Activated CD4-positive, alpha-beta T cell treated with anti-CD3 and anti-CD28 coated beads, Interleukin-2, Interleukin-6, amounts not matched to agents 100 ng/mL and 50 ng/mL, durations not matched to agents 16 hours and 8 hours (primary cell): Measurements from ENCODE around the gene SIRPA.

Experiments
- DNase-seq: peaks from one replicate; pipeline ENCODE4 v3.0.0-alpha.2; 2020

SIRPA gene

DNA sequence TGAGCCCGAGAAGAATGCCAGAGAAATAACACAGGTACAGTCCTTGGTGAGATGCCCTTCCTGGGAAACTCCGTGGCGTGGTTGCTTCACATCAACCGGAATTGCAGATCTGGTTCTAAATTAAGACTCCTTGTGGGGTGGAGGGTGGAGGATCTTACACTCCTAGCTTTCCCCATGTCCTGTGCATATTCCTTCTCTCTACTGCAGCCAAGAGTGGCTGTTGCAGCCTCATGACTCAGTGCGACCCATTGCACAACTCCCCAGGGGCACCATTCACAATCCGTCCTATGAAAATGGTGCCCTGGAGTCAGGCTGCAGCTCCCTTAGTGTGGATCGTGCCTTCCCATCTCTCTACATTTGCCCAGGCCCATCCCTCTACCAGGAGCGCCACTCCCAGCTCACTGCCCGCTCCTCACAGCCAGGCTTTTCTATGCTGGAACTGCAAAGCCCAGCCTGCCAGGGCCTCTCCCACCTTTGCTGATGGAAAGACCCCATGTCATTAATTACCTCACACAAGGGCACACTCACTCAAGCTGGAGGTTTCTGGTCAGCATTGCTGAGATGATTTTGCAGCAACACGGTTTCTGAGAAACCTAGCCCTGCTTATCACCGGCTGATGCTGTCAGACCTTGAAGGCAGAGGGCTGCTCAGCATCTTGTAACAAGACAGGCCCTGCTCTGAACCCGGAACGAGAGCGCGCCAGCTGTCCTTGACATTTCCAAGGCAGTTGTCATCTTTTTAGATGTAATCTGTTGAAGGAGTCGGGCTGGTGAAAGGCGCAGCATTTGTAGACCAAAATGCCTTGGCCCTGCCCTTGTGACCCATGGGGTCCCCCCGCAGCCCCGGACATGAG lies 39.7 kb downstream of the SIRPA start:
- no peak for DNase-seq

- DNase-seq, result no peak
These were observed 40.6 kb downstream of the SIRPA start for GRCh38 chr20:1935696-1936366.

GRCh38 chr20:1937316-1937976 lies 42.2 kb downstream of the SIRPA start:
- no peak for DNase-seq

GRCh38 chr20:1938464-1939269 lies 43.5 kb downstream of the SIRPA start:
- DNase-seq, result no peak

DNA sequence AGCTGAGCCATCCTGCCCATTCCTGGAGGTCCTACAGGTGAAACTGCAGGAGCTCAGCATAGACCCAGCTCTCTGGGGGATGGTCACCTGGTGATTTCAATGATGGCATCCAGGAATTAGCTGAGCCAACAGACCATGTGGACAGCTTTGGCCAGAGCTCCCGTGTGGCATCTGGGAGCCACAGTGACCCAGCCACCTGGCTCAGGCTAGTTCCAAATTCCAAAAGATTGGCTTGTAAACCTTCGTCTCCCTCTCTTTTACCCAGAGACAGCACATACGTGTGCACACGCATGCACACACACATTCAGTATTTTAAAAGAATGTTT lies 44.0 kb downstream of the SIRPA start:
- no peak for DNase-seq

DNA sequence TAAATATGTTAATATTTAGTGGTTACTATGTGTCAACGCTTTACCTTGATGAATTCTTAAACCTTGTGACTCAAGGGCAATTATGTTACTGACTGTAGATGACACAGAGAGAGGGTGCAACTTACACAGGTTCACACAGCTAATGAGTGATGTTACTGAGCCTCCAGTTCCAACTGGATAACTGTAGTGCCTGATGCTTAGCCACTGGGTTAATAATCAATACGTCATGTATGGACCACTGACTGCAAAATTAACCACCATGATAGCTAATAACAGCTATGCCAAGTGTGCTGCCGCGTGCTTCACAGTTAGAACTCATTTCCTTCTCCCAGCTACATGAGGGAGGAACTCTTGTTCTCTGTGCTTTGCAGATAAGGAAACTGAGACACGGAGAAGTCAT lies 45.4 kb downstream of the SIRPA start:
- DNase-seq, result no peak

GRCh38 chr20:1941226-1941625 lies 46.0 kb downstream of the SIRPA start:
- no peak for DNase-seq

DNA sequence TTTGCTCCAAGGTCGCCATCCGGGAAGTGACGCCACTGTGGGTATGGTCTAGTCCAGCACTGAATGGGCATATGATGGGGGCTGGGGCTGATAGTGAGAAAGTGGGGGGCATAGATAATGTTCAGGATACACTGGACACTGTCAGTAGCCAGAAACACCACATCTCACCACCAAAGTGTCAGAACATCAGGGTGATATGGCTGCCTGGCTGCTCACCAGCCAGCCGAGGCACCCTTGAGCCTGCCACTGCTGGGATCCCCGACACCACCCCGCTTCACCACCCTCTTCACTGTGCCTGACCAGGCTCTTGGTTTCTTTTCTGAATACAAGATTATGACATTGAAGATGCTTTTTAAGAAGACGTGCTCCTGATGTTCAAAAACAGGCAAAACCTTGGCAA lies 46.9 kb downstream of the SIRPA start:
- no peak for DNase-seq

DNA sequence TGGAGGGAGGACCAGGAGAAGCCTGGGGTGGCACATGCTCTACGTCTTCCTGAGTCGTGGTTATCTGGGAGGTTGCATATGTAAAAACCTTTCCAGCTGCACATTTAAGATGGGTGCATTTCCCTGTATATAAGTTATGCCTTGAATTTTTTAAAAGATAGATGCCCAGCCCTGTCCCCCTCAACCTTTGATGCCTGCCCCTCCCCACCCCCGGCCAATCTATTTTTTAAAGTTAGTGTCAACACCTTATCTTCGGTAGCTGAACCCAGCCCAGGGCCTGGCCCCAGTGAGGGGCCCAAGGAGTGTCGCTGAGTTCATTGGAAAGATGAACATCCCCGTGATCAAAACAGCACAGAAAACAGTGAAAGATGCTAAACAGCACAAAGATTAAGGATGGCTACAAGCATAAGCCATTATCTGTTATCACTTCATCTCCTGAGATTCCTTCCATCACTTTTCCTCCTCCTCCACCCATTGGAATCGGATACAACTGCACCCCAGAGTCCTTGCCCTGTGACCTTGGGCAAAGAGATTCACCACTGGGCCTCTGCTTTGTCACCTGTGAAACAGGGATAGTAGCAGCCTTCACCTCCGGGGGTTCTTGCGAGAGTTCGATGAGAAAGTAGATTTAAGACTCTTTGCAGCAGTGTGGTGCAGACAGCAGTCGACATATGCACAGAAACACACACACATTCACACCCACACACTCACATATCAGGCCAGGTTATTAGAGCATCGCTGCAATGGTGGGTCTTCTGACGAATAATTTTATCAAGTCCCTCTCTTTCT lies 47.5 kb downstream of the SIRPA start:
- DNase-seq, result no peak

DNA sequence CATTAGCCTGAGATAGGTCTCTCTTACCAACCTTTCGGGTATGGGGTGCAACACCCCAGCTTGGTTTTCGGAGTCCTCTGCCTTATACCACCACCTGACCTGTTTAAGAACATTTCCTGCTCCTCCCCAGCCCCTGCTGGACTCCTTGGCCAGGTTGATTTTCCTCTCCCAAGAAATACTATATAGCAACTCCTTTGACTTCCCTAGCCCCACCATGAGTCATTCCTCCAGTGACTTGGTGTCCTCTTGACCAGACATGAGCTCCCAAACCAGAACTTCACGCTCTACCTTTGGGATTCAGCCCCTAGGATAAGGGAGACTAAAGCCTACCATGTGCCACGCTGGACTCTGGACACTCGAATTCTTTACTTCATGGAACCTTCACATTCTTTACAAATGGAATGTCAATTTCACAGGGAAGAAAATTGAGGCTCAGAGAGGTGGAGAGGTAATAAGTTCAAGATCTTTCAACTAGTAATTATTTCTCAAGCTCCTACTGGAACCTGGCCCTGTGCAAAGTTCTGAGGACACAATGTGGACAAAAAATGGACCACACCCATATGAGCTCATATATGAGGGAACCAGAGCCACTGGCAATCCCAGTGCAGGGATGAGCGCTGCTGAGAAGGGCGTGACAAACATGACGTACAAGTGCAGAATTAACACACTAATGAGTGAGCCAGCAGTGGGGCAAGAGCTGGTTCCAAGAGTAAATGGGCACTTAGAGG lies 48.2 kb downstream of the SIRPA start:
- DNase-seq, result no peak

DNA sequence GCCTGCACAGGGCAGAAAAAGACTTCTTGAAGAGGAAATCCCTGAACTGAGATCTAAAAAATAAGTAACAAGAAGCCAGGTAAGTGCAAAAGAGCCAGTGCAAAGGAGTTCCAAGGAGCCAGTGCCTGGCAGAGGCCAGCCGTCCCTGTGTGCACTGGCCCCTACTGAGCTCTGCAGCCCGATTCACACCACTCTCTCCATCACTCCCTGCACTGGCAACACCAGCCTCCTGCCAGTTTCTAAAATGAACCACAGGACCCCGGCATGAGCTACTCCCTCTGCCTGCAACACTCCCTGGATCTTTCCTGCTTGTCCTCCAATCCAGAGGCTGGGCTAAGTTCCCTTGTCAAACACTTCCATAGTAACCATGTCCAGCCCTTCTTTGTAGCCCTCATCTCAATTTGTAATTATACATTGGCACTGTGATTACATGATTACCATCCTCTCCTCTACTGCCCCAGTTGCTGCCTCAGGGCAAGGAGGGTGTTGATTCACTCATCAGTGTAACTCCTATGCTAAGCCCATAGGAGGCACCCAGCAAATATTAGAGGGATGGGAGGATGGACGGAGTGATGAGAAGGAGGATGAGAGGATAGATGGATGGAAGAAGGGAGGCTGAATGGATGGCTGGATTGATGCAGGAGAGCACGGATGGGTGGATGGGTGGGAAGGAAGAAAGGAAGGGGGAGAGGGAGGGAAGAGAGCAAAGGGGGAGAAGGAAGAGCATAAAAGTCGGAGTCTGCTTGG lies 49.3 kb downstream of the SIRPA start:
- no peak for DNase-seq

- DNase-seq, result no peak
These were observed 50.0 kb downstream of the SIRPA start for GRCh38 chr20:1945134-1945618.

DNA sequence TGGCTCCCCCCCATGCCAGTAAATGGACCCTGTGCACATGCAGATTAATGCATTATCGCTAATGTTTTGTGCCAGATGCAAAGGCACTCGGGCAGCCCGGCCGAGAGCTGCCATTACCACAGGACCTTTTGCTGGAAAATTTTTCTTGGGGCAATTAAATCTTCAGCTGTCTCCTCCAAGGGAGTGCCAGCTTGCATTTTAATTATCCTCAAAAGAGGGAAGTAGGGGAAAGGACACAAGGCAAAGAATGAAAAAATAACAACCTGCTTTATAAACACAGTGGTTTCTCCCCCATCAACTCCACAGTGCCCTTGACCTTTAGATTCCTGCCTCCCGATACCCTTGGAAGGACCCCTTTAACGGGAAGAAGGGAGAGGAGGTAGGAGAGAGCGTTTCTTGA lies 50.5 kb downstream of the SIRPA start:
- no peak for DNase-seq

DNA sequence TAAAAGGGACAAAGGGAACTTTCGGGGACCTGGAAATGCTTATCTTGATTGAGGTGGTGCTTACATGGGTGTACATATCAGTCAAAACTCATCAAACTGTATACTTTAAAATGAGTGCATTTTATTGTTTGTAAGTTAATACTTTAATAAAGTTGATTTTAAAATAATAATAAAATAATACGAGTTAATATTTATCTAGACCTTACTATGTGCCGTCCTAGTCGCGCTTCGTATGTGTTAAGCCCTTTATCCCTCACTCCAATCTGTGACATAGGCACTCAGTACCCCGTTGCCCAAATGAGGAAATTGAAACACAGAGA lies 51.2 kb downstream of the SIRPA start:
- DNase-seq, result no peak

DNA sequence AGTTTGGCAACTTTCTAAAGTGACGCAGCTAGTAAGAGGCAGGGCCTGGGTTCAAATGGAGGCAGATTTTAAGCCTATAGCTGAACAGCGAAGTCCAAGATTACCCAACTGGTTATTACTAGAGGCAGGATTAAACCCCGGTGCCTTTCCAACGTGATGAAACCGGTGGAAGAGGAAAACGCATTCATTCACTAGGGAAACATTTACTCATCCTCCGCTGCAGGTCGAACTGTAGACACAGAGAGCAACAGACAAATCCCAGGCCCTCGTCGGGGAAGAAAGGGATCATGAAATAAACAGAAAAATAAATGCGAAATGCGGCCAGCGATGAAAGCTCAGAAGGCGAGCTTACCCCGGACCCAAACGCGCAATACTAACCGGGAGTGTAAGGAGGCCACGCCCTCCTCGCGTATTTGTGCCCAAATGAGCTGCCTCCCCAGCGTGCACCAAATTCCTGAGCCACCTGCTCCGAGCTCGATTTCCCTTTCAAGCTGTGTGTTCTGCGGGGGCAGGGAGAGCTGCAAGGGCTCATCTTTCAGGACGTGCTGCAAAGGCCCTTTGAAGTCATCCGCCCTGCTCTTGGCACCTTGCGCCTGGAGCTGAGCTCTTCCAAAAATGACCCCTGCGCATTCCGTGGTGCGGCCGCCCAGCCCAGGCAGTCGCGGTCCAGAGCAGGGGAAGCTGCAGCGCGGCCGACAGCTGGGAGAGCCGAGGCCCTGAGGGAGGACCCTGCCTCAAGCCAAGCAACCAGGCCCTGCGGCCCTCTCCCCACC lies 51.7 kb downstream of the SIRPA start:
- DNase-seq, result no peak

- DNase-seq, result no peak
These were observed 52.3 kb downstream of the SIRPA start for GRCh38 chr20:1947535-1947846.

DNA sequence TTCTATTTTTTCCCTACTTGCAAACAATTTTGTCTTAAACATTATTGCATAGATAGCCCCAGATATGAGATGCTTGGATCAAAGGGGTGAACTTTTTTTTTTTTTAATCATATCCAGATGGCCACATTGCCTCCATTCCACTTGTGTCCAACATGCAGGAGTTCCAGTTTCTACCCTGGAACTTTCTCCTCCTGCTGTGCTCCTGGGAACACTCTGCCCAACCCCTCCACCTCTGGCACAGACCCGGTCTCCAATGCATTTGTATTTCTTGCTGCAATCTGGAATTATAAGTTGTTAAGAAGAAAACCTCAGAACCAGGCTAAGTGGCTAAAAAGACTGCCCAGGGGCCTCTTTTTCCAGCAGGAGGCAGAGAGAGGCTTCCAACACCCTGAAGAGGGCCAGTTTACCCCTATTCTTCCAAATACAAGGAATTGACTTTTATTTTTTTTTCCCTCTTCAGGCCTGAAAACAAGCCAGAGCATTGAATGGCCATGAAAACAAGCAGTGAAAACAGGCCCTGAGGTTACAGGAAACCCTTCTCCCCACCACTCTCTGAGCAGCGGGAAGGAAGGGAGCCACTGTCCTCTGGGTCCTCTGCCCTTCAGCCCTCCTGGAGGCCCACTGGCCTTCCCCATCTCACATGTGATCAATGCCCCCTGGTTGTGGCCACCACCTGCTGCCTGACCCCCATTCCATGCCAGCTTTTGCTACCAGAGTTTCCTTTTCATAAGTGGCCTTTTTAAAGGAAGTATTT lies 54.3 kb downstream of the SIRPA start:
- DNase-seq, result no peak

DNA sequence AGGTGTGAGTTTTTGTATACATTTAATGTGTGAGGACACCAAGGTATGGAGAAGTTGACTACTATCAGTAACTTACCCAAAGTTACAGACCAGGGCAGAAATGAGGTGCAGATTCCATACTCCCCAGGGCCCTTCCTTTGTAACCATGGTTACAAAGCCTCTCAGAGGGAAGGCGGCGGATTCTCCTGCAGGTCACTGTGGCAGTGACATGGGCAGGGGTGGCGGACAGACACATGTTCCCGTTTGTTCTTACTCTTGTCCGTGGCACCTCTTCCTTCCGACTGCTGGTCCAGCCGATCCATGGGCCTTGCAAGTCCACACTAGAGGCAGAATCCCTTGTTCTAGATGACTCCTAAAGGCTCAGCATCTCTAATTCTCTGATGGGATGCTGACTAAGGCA lies 55.6 kb downstream of the SIRPA start:
- no peak for DNase-seq

DNA sequence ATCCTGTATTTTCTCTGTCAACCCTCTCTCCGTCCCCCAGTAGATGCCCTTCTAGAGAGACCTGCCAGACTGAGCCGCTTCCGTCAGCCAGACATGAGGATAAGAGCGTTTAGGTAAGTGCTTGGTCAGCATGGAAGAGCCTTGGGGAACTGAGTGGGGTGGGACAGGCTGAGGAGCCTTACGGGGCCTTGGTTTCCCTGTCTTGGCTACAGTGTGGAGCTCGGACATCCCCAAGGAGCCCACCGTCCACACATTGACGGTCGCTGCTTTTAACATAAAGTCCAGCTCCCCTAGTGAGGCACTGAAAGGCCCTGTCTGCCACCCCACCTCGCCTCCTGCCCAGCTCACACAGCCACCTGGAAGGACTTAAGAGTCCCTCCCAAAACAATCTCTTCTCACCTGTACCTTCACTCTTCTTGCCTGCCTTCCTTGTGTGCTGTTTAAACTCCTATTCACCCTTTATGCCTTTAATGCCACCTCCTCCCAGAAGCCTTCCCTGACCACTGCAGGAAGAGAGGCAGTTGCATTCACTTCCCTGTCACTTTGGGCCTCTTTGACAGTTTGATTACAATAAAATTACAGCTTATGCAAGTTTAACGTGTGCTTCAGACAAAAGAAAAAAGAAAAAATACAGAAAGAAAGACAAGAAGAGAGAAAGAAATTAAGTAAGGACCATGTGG lies 56.4 kb downstream of the SIRPA start:
- DNase-seq, result no peak
